Measurements from ENCODE around the gene SLC35A2.

- no peak for TF ChIP-seq CTCF (IDR thresholded peaks at IDR 0.05; ENCODE audit: poor library complexity)
- TF ChIP-seq EZH2 (IDR thresholded peaks at IDR 0.05; ENCODE audit: borderline replicate concordance), result no peak
Observed at GRCh38 chrX:48934581-48935300, 23.3 kb upstream of the SLC35A2 start.
